ENCODE data around the gene CORIN.
"Not testable (repeated sequence)": the region's sequence is repeated elsewhere in the genome, so short reads cannot be mapped to it uniquely, and the experiment has no call there.

DNA sequence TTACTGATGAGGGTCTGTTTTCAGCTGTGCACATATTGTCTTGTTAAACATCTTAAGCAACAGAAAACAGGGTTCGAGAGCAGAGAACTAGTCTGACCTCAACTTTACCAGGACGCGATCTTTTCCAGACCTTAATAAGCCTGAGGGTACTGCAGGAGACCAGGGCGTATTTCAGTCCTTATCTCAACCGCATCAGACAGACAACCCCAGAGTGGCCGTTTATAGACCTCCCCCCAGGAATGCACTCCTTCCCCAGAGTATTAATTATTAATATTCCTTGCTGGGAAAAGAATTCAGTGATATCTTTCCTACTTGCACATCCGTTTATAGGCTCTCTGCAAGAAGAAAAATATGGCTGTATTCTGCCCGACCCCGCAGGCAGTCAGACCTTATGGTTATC is 84.6 kb downstream of the CORIN start:
- TF ChIP-seq PRPF4 (IDR thresholded peaks at IDR 0.05; ENCODE audit: low read depth, low read length, poor library complexity, severe bottlenecking); CTCF (CRISPR knock-in tag; IDR thresholded peaks at IDR 0.05); ZMAT5 (CRISPR knock-in tag; IDR thresholded peaks at IDR 0.05; ENCODE audit: borderline replicate concordance, low read depth); MAFF (IDR thresholded peaks at IDR 0.05; ENCODE audit: low read depth, low read length); MYC (CRISPR knock-in tag; IDR thresholded peaks at IDR 0.05; ENCODE audit: borderline replicate concordance); ZBTB3 (CRISPR knock-in tag; IDR thresholded peaks at IDR 0.05; ENCODE audit: borderline replicate concordance, low read depth); PHF20 (CRISPR knock-in tag; IDR thresholded peaks at IDR 0.05): not testable (repeated sequence)

All from HepG2 (cell line).